Heart right ventricle (tissue), 16 donors: ENCODE measurements around the gene FBXO2. TPM values are rescaled to one million over a fixed set of nuclear protein-coding genes. Genes with fewer than 3 reads are reported as not detected.
A peak's percentile ranks its signal among the peaks of the same experiment; 100 is the strongest.

Source experiments
- ATAC-seq, 8 donors: fragments of 200-7000 bp; cut with Tn5 transposase; one replicate each; pipeline ENCODE4 v1.9.1; 2020; ENCODE audit warnings: mild to moderate bottlenecking in 8 of 8, moderate library complexity in 8 of 8, moderate number of reproducible peaks in 1 of 8
- DNase-seq, 2 donors: peaks; one replicate each; pipeline ENCODE4 v3.0.0-alpha.2; 2020
- H3K27ac ChIP-seq, 10 donors: fragments of 200-600 bp; sonication (generic) in 2 of 10; one replicate each; pipeline versions ENCODE4 v1.5.0 to v1.8.0; 2020 to 2022; ENCODE audit warnings: mild to moderate bottlenecking in 3 of 10
- H3K27me3 ChIP-seq, 7 donors: fragments of 200-600 bp; one replicate each; pipeline ENCODE4 v1.8.0; 2021 to 2022; ENCODE audit warnings: mild to moderate bottlenecking in 2 of 7
- H3K36me3 ChIP-seq, 9 donors: fragments of 200-600 bp; sonication (generic) in 1 of 9; one replicate each; pipeline versions ENCODE4 v1.5.0 to v1.8.0; 2020 to 2022; ENCODE audit warnings: mild to moderate bottlenecking in 2 of 9
- H3K4me1 ChIP-seq, 9 donors: fragments of 200-600 bp; sonication (generic) in 1 of 9; one replicate each; pipeline versions ENCODE4 v1.5.0 to v1.8.0; 2020 to 2022; ENCODE audit warnings: mild to moderate bottlenecking in 4 of 9
- H3K4me3 ChIP-seq, 10 donors: fragments of 200-600 bp; sonication (generic) in 2 of 10; one replicate each; pipeline versions ENCODE4 v1.5.0 to v1.8.0; 2020 to 2022; ENCODE audit warnings: mild to moderate bottlenecking in 7 of 10, moderate library complexity in 2 of 10
- H3K9me3 ChIP-seq, 11 donors: fragments of 200-600 bp in 10 of 11; sonication (generic) in 2 of 11; one replicate each; pipeline versions ENCODE4 v1.5.0 to v1.8.0; 2013 to 2022; ENCODE audit warnings: mild to moderate bottlenecking in 2 of 11, control low read depth in 1 of 11, moderate library complexity in 1 of 11
- CTCF ChIP-seq, 9 donors: fragments of 200-600 bp; sonication (generic) in 2 of 9; IDR thresholded peaks; one replicate each; pipeline versions ENCODE4 v1.5.0 to v1.8.0; 2021 to 2022; ENCODE audit warnings: antibody characterized with exemption in 9 of 9, mild to moderate bottlenecking in 5 of 9, moderate library complexity in 1 of 9
- WGBS, 2 donors: extraction: QIAGEN DNeasy Blood & Tissue Kit; methylation state at CpG; one replicate each; pipeline ENCODE4 v1.1.7; 2013; ENCODE audit warnings: inconsistent platforms in 1 of 2; 5-methylcytosine and 5-hydroxymethylcytosine counted together
- intact Hi-C, 10 donors: fragments of 100-400 bp; cut with DNase I; formaldehyde crosslinking; loops; one replicate each; pipeline versions ENCODE4 v1.11.1 to v1.14.2; 2022
- polyA plus RNA-seq, 2 donors: library from polyadenylated mRNA; stranded (reverse); fragments of 200-250 nt; gene quantifications; one replicate each; pipeline ENCODE4 v1.2.3, GENCODE V29; 2013
- total RNA-seq, 10 donors: library from RNA; stranded (reverse); fragmentation: NEBNext Ultra II Directional in 3 of 10; extraction: Animal tissue kit (Norgen Biotek cat#: 25700) in 3 of 10; gene quantifications; one replicate each; pipeline versions ENCODE4 v1.2.1 to v1.2.4, GENCODE V29; 2021 to 2023
- donor health status: Arrhythmogenic right ventricular cardiomyopathy.
- donor health status: ischemic (EF 13 %, LVEDD 7.1; RV severe dilation, severe dysfunction).
- donor health status: healthy with polysubstance abuse.
- donor health status: DM: no; HTN: yes; CAD: no.
- donor health status: DM: no; HTN: no; CAD: no.
- donor health status: ischemic (EF 25% LVEDD 6.9; RV normal size, moderate dysfunction).
- donor health status: ischemic (EF 25% LVEDD 5.7; RV mildly dilated, moderate dysfunction).
- donor health status: healthy.
- donor health status: DM: yes; HTN: yes; CAD: no.
- donor health status: Ischemic cardiomyopathy.
- donor health status: ischemic (EF 35%, LVEDD 5.7; RV mildly dilated, moderate dysfunction).
- donor health status: nonischemic (EF 11% LVEDD 7.7; RV severe dilation, severe dysfunction).
- donor health status: DM: yes; HTN: yes; CAD: no.
- donor health status: PGD.
- donor health status: ischemic (EF 29% LVEDD 5.4; RV normal size, mild dysfunction).
- donor health status: nonischemic (EF 23%, LVEDD 6.1; RV moderate dilation, normal function).

FBXO2 gene
- total and polyA plus RNA-seq, 12 donors = 0.70 to 5.5 (median 2.0) TPM

GRCh38 chr1:11670747-11671146 is 16.5 kb upstream of the FBXO2 start:
- intact Hi-C loops = no loop called here
- ATAC-seq (no peak), DNase-seq (no peak)
- Histone ChIP-seq H3K27me3 (no peaks in the 10 kb centered on the region), H3K27ac (peak overlapping the region in 1 of 10 donors; percentile 0), H3K4me1 (peaks cover 0 to 15% (median 5%) of the 10 kb centered on the region in 9 donors), H3K9me3 (no peaks in the 10 kb centered on the region), H3K4me3 (no peak overlapping the region), H3K36me3 (peaks cover 0 to 67% (median 16%) of the 10 kb centered on the region in 9 donors)
- 71 to 73% methylated on average over 6 of the region's 6 CpGs for WGBS, 2 donors
- no peak for TF ChIP-seq CTCF (IDR thresholded peaks at IDR 0.05)

- no peak for ATAC-seq
- DNase-seq = no peak
- no peak overlapping the region for H3K4me3 ChIP-seq
- intact Hi-C loops = no loop called here
- no peaks in the 10 kb centered on the region for H3K9me3 ChIP-seq
- H3K4me1 ChIP-seq = peaks cover 0 to 27% (median 8%) of the 10 kb centered on the region in 9 donors
- no peaks in the 10 kb centered on the region for H3K27me3 ChIP-seq
- H3K27ac ChIP-seq = no peak overlapping the region
- H3K36me3 ChIP-seq = peaks cover 0 to 45% (median 3%) of the 10 kb centered on the region in 9 donors
- TF ChIP-seq CTCF (IDR thresholded peaks at IDR 0.05) = no peak
- WGBS, 2 donors = 87 to 90% methylated on average over 14 of the region's 14 CpGs
Observed at GRCh38 chr1:11668516-11668915, 14.3 kb upstream of the FBXO2 start.

GRCh38 chr1:11664336-11665065 is 10.3 kb upstream of the FBXO2 start:
- ATAC-seq (peak; percentile 24 to 59 (median 47)), DNase-seq (peak; percentile 39 to 60)
- intact Hi-C loops = loop anchor here in 5 of 10 donors (2.0 to 5.0 kb wide), 2 partner anchors 53 to 54 kb away; no protein-coding TSS in a partner anchor
- TF ChIP-seq CTCF (IDR thresholded peaks at IDR 0.05) = peak in 1 of 9 donors; percentile 22
- Histone ChIP-seq H3K9me3 (no peaks in the 10 kb centered on the region), H3K36me3 (peaks cover 0 to 38% (median 0%) of the 10 kb centered on the region in 9 donors), H3K27me3 (no peaks in the 10 kb centered on the region), H3K4me3 (peak overlapping the region; percentile 35 to 89 (median 62)), H3K27ac (peak overlapping the region in 9 of 10 donors; percentile 47 to 92 (median 79)), H3K4me1 (peaks cover 0 to 27% (median 8%) of the 10 kb centered on the region in 9 donors)
- WGBS, 2 donors = 1% methylated on average over 55 to 66 of the region's 66 CpGs

GRCh38 chr1:11661103-11661502 is 6.9 kb upstream of the FBXO2 start:
- Histone ChIP-seq H3K4me1 (peaks cover 0 to 19% (median 6%) of the 10 kb centered on the region in 9 donors), H3K27ac (no peak overlapping the region), H3K4me3 (no peak overlapping the region), H3K27me3 (peaks cover 0 to 6% (median 0%) of the 10 kb centered on the region in 7 donors), H3K36me3 (peaks cover 0 to 44% (median 3%) of the 10 kb centered on the region in 9 donors), H3K9me3 (no peaks in the 10 kb centered on the region)
- intact Hi-C loops = loop anchor here in 3 of 10 donors (5.0 kb wide), 1 partner anchor 56 kb away; no protein-coding TSS in a partner anchor
- DNase-seq = no peak
- 93% methylated on average over 17 of the region's 17 CpGs for WGBS, 2 donors
- no peak for ATAC-seq
- TF ChIP-seq CTCF (IDR thresholded peaks at IDR 0.05) = no peak
